HEK293 (cell line): ENCODE results near the gene ALG3.
A peak's percentile ranks its signal among the peaks of the same experiment; 100 is the strongest.

Experiments used
- CTCF ChIA-PET: fragments of 350-600 bp; formaldehyde crosslinking; extraction: SDS; loops from one replicate; lab custom pipeline; 2021; ENCODE audit warnings: antibody characterized with exemption; lab: Yijun Ruan, JAX
- POLR2A ChIA-PET: fragments of 300-600 bp; formaldehyde crosslinking; extraction: SDS; loops from one replicate; lab custom pipeline; 2020; ENCODE audit warnings: antibody characterized with exemption, inconsistent platforms; lab: Yijun Ruan, JAX
- H3K27ac ChIP-seq: fragments of 200-500 bp; sonication (Bioruptor generic); 2 replicates; pipeline ENCODE4 v1.5.1; 2014; ENCODE audit warnings: low read depth, low read length, control low read depth, inconsistent platforms; ENCODE audit errors: extremely low read depth
- H3K36me3 ChIP-seq, 2 experiments: fragments of 200-500 bp in 1 of 2; sonication (Bioruptor generic) in 1 of 2; 1 replicate in 1 of 2; 2 replicates in 1 of 2; pipeline ENCODE4 v1.5.1; 2014 to 2017; ENCODE audit warnings: inconsistent platforms in 2 of 2, low read length in 2 of 2; ENCODE audit not compliant: control insufficient read depth in 2 of 2, insufficient read depth in 1 of 2
- H3K4me1 ChIP-seq: fragments of 200-500 bp; sonication (Bioruptor generic); 2 replicates; pipeline ENCODE4 v1.5.1; 2014; ENCODE audit warnings: mild to moderate bottlenecking, low read length, inconsistent platforms; ENCODE audit not compliant: control insufficient read depth, insufficient read depth
- H3K4me3 ChIP-seq: 2 replicates; pipeline ENCODE4 v1.5.1; 2011; ENCODE audit warnings: low read depth, mild to moderate bottlenecking, control low read depth, low read length, moderate library complexity
- H3K9me3 ChIP-seq: fragments of 200-500 bp; sonication (Bioruptor generic); 2 replicates; pipeline ENCODE4 v1.5.1; 2014; ENCODE audit warnings: low read depth, low read length, inconsistent platforms; ENCODE audit not compliant: control insufficient read depth, insufficient read depth
- CTCF ChIP-seq: fragments of 450-650 bp; formaldehyde crosslinking; IDR thresholded peaks from 2 replicates; pipeline ENCODE4 v1.5.1; 2016; ENCODE audit warnings: missing biosample characterization, missing genetic modification characterization
- HOXD13 ChIP-seq: sonication (generic); formaldehyde crosslinking; IDR thresholded peaks from 2 replicates; pipeline ENCODE4 v1.8.0; 2022; ENCODE audit warnings: missing genetic modification reagents, borderline replicate concordance
- OVOL3 ChIP-seq: fragments of 450-650 bp; formaldehyde crosslinking; IDR thresholded peaks from 2 replicates; pipeline ENCODE4 v1.5.1; 2016; ENCODE audit warnings: missing biosample characterization, missing genetic modification characterization
- REPIN1 ChIP-seq: fragments of 450-650 bp; formaldehyde crosslinking; IDR thresholded peaks from 2 replicates; pipeline ENCODE4 v1.5.1; 2017; ENCODE audit warnings: missing biosample characterization, missing genetic modification characterization, low read depth
- ZBTB1 ChIP-seq: fragments of 450-650 bp; formaldehyde crosslinking; IDR thresholded peaks from 2 replicates; pipeline ENCODE4 v1.5.1; 2016; ENCODE audit warnings: missing biosample characterization, missing genetic modification characterization
- ZBTB20 ChIP-seq: fragments of 450-650 bp; formaldehyde crosslinking; IDR thresholded peaks from 2 replicates; pipeline ENCODE4 v1.5.1; 2016; ENCODE audit warnings: missing biosample characterization, missing genetic modification characterization
- ZFP37 ChIP-seq: fragments of 450-650 bp; formaldehyde crosslinking; IDR thresholded peaks from 2 replicates; pipeline ENCODE4 v1.5.1; 2016; ENCODE audit warnings: missing biosample characterization, missing genetic modification characterization
- ZNF121 ChIP-seq: fragments of 450-650 bp; formaldehyde crosslinking; IDR thresholded peaks from 2 replicates; pipeline ENCODE4 v1.5.1; 2016; ENCODE audit warnings: missing biosample characterization, missing genetic modification characterization
- ZNF214 ChIP-seq: fragments of 450-650 bp; formaldehyde crosslinking; IDR thresholded peaks from 2 replicates; pipeline ENCODE4 v1.5.1; 2017; ENCODE audit warnings: missing biosample characterization, mild to moderate bottlenecking, missing genetic modification characterization, borderline replicate concordance
- ZNF341 ChIP-seq: fragments of 450-650 bp; formaldehyde crosslinking; IDR thresholded peaks from 2 replicates; pipeline ENCODE4; 2016; ENCODE audit warnings: low read depth, missing biosample characterization, missing genetic modification characterization
- ZNF350 ChIP-seq: fragments of 450-650 bp; formaldehyde crosslinking; IDR thresholded peaks from 2 replicates; pipeline ENCODE4 v1.5.0; 2017; ENCODE audit warnings: missing biosample characterization, mild to moderate bottlenecking, missing genetic modification characterization
- ZNF354C ChIP-seq: fragments of 450-650 bp; formaldehyde crosslinking; IDR thresholded peaks from 2 replicates; pipeline ENCODE4 v1.5.1; 2016; ENCODE audit warnings: missing biosample characterization, missing genetic modification characterization, low read depth, borderline replicate concordance
- ZNF501 ChIP-seq: fragments of 450-650 bp; formaldehyde crosslinking; IDR thresholded peaks from 2 replicates; pipeline ENCODE4 v1.5.1; 2016; ENCODE audit warnings: missing biosample characterization, missing genetic modification characterization
- ZNF513 ChIP-seq: fragments of 450-650 bp; IDR thresholded peaks from 2 replicates; pipeline ENCODE4 v1.5.1; 2018; ENCODE audit warnings: missing biosample characterization, missing genetic modification characterization
- ZNF518A ChIP-seq: fragments of 450-650 bp; formaldehyde crosslinking; conservative IDR thresholded peaks from 2 replicates; pipeline ENCODE4 v1.5.1; 2016; ENCODE audit warnings: low read depth, missing biosample characterization, missing genetic modification characterization
- ZNF626 ChIP-seq: fragments of 450-650 bp; sonication (Bioruptor Pico); formaldehyde crosslinking; IDR thresholded peaks from 2 replicates; pipeline ENCODE4 v1.5.1; 2018; ENCODE audit warnings: missing biosample characterization, missing genetic modification characterization, inconsistent platforms
- ZNF629 ChIP-seq: fragments of 450-650 bp; formaldehyde crosslinking; IDR thresholded peaks from 2 replicates; pipeline ENCODE4 v1.5.1; 2017; ENCODE audit warnings: missing biosample characterization, missing genetic modification characterization
- ZNF658 ChIP-seq: fragments of 450-650 bp; formaldehyde crosslinking; IDR thresholded peaks from 2 replicates; pipeline ENCODE4; 2016; ENCODE audit warnings: missing biosample characterization, missing genetic modification characterization
- ZNF660 ChIP-seq: fragments of 450-650 bp; IDR thresholded peaks from 2 replicates; pipeline ENCODE4 v1.5.1; 2018; ENCODE audit warnings: missing biosample characterization, mild to moderate bottlenecking, missing genetic modification characterization
- ZNF76 ChIP-seq: fragments of 450-650 bp; formaldehyde crosslinking; IDR thresholded peaks from 2 replicates; pipeline ENCODE4; 2016; ENCODE audit warnings: low read depth, missing biosample characterization, missing genetic modification characterization, borderline replicate concordance
- ZSCAN5A ChIP-seq: fragments of 450-650 bp; formaldehyde crosslinking; IDR thresholded peaks from 2 replicates; pipeline ENCODE4 v1.5.1; 2016; ENCODE audit warnings: missing biosample characterization, missing genetic modification characterization
- TF ChIP-seq, protein P1 (sequence below): fragments of 450-650 bp; formaldehyde crosslinking; IDR thresholded peaks from 2 replicates; pipeline ENCODE4 v1.5.1; 2016; ENCODE audit warnings: missing biosample characterization, missing genetic modification characterization

Gene ALG3

DNA sequence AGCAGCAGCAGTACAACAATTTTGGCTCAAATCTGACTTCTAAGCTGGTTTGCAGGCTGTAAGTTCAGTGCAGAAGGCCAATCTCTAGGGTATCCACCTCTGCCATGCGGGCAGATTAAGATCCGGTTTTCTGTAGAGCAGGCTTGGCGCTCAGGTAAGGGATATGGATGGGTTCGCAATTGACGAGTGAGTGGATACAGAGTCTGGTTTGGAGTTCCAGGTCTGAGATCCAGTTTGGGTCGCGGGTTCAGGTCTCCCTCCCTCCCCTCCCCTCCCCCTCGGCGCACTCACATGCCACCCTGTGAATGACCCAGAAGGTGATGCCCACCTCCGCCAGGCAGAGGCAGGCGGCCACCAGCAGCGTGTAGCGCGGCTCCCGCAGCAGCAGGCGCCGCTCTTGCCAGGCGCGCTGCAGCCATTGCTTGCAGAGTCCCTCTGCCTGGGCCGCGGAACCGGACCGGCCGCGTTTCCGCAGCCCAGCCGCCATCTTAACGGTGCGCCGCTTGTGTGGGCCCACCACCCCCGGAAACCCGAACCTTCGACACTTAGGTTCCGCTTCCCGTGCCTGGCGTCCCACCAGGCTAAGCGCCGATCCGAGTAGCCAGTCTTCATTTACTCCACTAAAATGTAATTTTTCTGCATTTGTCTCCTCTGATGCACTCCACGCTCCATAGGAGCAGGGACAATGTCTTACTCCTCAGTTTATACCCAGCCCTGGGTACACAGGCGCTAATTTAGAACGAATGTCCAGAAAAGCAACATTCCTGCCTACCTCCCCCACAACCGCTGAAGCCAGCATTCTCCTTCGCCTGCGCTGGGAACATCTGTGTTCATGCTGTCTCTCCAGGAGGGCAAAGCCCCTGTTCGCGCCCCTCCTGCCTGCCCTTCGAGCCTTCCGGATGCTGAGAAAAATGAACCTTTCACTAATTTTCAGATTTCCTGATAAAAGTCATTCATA lies at the start of gene ALG3:
Gene ALG3 (minus strand): TSS at position 509 of the 958 bp plus-strand sequence. CDS start 22 bp downstream, at position 487.
- H3K36me3 ChIP-seq: peaks cover 0 to 23% of the 10 kb centered on the region in 2 experiments; a peak in 1 of 3 replicates
- CTCF ChIA-PET: interaction anchor here (0.6 kb wide), 1 partner anchor 64 kb away, joined by 4 read pairs; no protein-coding TSS in a partner anchor
- peak within 1 kb of the TSS; percentile 96 for H3K4me3 ChIP-seq
- no peaks in the 10 kb centered on the region for H3K4me1 ChIP-seq
- peak within 1 kb of the TSS; percentile 72 for H3K27ac ChIP-seq
- POLR2A ChIA-PET: no interaction called here
- H3K9me3 ChIP-seq: no peaks in the 10 kb centered on the region
- no peak for TF ChIP-seq ZNF214
- 0 out of 2 replicates have a peak, but pooled peaks have one; percentile 26 for TF ChIP-seq ZNF518A (tag by site-specific recombination)
- TF ChIP-seq ZNF626 (tag by site-specific recombination): no peak
- no peak for TF ChIP-seq ZBTB1 (tag by site-specific recombination)
- no peak; the same call in none of the 2 replicates for TF ChIP-seq ZFP37 (tag by site-specific recombination)
- TF ChIP-seq ZNF354C (tag by site-specific recombination): no peak
- no peak for TF ChIP-seq ZNF341
- no peak for TF ChIP-seq REPIN1 (tag by site-specific recombination)
- TF ChIP-seq ZNF501: peak; percentile 89
- no peak for TF ChIP-seq HOXD13 (CRISPR knock-in tag)
- TF ChIP-seq CTCF (tag by site-specific recombination): peak; percentile 46; the same call in 1 of the 2 replicates
- TF ChIP-seq ZBTB20 (tag by site-specific recombination): no peak
- TF ChIP-seq ZNF121 (tag by site-specific recombination): no peak
- TF ChIP-seq OVOL3 (tag by site-specific recombination): peak; percentile 54; the same call in 1 of the 2 replicates
- peak; percentile 82 for TF ChIP-seq ZNF660 (tag by site-specific recombination)
- TF ChIP-seq ZNF76 (tag by site-specific recombination): peak; percentile 86
- 0 out of 2 replicates have a peak, but pooled peaks have one; percentile 42 for TF ChIP-seq ZNF629 (tag by site-specific recombination)
- no peak for TF ChIP-seq ZNF513 (tag by site-specific recombination)
- TF ChIP-seq ZNF350 (tag by site-specific recombination): no peak
- TF ChIP-seq ZNF658: 0 out of 2 replicates have a peak, but pooled peaks have one; percentile 13
- TF ChIP-seq ZSCAN5A (tag by site-specific recombination): no peak
- TF ChIP-seq, protein P1, sequence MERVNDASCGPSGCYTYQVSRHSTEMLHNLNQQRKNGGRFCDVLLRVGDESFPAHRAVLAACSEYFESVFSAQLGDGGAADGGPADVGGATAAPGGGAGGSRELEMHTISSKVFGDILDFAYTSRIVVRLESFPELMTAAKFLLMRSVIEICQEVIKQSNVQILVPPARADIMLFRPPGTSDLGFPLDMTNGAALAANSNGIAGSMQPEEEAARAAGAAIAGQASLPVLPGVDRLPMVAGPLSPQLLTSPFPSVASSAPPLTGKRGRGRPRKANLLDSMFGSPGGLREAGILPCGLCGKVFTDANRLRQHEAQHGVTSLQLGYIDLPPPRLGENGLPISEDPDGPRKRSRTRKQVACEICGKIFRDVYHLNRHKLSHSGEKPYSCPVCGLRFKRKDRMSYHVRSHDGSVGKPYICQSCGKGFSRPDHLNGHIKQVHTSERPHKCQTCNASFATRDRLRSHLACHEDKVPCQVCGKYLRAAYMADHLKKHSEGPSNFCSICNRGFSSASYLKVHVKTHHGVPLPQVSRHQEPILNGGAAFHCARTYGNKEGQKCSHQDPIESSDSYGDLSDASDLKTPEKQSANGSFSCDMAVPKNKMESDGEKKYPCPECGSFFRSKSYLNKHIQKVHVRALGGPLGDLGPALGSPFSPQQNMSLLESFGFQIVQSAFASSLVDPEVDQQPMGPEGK (tag by site-specific recombination): peak; percentile 33
